ENCODE measurements around the gene RNF150.
"Not testable (repeated sequence)": the region's sequence is repeated elsewhere in the genome, so short reads cannot be mapped to it uniquely, and the experiment has no call there.

RNF150 gene

DNA sequence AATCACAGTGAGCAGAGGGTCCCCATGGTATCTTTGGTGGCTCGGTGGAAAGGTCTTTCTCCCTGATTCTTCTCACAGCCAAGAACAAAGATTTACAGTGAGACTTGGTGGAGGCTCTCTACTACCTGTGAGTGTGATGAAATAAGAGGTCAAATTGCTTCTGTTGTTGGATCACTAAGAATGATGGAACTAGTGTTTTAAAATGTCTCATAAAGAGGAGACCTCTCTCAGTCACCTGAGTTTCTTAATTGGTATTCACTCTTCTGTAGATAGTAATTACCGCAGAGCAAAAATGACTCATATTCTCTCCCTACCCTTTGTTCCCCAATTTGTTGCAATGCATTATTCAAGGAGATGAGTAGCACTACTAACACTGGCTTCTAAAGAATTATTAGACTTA, 276.2 kb downstream of the RNF150 start:
- no peak for DNase-seq

DNA sequence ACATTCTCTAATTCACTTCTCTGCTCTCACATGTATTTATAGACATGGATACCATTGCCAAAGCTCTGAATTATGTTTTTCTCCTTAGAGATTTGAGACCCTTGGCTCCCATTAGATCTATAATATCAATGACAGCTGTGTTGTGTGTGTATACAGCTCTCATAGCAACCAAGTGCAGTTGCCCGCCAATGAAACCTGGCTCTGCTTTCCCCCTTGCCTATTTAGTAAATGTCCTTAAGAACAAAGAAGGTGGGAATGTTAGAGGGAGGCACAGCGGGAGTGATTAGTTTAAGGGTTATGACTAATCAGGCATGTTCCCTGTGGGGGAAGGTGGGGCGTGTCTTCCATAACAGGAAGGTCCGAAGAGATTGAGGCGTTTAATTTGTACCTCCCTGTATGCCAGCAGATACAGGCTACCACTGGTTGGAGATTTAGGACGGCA, 276.6 kb downstream of the RNF150 start:
- no peak for DNase-seq

DNA sequence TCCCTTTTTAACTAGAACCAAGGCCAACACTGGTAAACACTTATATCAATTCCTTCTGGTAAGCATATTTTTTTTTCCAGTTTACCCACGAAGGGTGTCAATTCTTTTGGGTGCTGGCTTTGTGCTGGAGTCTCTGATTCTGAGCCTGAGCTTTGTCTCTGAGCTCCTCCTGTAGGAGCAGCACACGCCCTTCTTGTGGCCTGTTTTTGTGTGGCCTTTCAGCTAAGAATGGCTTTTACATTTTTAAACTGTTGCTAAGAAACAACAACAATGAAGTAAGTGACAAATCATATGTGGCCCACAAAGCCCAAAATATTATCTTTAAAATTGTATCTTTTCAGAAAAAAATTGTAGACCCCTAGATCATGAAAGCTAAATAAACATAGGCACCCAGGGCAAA, 279.1 kb downstream of the RNF150 start:
- no peak for DNase-seq

DNA sequence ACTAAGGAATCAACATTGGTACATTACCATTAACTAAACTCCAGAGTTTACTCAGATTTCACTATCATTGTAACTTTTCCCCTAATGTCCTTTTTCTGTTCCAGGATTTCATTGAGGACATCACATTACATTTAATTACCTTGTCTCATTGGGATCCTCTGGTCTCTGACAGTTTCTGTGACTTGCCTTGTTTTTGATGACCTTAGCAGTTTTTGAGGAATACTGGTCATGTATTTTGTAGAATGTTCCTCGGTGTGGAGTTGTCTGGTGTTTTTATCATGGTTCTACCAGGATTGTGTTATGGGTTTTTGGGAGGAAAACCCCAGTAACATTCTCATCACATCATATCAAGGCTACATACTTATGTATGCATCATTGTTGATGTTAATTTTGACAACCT, 281.5 kb downstream of the RNF150 start:
- no peak for DNase-seq

DNA sequence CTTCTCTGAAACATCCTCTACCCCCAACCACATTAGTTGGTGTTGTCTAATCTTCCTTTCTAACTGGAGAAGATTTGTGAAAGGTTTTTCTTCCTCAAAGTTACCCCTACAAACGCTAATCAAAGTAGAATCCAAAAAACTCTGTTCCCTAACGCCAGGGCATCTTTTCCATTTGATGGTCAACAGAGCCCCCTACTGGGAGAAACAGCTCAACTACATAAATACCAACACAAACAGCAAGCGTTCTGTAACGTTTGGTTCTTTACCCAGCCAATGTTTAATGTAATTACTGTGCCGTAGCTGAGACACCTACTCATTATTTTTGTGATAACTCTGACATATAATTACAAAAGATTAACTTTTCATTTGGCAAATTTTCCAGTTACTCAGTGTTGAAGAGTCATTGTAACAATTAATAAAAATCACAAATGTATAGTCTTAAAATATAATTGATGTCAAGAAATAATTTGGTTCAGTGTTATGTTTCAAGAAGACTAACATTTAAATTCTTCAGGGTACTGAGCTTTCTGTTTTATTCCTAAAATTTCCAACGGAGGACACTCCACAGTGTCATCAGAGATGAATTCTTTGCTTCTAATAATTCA, 282.1 kb downstream of the RNF150 start:
- DNase-seq = peak; percentile 1

DNA sequence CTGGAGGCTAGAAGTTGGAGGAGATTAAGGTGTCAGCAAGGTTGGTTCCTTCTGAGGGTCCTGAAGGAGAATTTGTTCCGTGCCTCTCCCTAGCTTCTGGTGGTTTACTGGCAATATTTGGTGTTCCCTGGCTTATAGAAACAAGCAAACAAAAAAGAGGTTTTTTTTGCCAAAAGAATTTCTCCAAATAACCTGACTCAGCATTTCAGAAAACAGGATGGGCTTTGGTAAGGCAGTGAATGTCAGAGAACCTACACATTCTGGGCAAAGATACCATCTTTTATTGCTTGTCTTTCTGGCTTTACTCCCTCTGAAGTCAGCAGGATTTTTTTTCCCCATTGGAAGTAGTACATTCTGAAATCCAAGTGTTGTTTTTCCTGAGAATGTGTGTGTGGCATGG, 283.7 kb downstream of the RNF150 start:
- no peak for DNase-seq

DNA sequence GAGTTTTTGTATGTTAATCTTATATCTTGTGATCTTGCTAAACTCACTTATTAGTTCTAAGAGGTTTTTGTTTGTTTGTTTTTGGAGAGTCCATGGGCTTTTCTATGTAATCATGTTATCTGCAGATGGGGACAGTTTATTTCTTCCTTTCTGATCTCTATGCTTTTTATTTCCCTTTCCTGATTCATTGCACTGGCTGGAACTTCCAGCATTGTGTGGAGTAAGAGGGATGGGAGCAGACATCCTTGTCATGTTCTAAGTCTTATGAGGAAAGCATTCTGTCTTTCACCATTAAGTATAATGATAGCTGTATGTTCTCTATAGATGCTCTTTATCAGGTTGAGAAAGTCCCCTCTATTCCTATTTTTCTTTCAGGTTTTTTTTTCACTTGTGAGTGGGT, 286.5 kb downstream of the RNF150 start:
- DNase-seq = no peak

DNA sequence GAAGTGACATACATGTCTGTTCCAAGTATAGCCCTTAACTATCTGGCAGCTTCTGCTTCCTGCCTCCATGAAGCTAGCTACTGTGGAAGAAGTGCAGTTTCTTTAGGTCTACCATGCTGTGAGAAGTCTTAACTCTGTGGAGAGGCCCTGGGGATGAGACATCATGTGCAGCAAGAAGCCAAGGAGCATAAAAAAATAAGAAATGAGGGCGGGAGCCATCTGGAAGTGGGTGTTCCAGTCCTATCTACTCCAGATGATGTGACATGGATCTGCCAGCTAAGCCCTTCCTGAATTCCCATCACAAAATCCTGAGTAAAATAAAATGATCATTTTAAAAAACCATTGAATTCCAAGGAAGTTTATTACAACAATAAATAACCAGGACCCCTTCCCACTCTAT, 289.2 kb downstream of the RNF150 start:
- no peak for DNase-seq

DNA sequence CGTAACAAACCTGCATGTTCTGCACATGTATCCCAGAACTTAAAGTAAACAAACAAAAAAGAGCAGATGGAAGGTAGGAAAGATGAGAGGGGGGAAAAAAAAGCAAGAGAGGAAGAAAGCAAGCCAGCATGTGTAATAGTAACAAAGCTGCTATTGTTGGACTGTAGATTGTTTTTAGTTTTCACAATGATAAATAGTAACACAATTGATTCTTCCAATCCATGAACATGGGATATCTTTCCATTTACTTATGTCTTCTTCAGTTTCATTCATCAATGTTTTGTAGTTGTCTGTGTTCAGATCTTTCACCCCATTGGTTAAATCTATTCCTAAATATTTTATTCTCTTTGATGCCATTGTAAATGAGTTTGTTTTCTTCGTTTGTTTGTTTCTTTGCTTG, 292.1 kb downstream of the RNF150 start:
- DNase-seq = no peak

DNA sequence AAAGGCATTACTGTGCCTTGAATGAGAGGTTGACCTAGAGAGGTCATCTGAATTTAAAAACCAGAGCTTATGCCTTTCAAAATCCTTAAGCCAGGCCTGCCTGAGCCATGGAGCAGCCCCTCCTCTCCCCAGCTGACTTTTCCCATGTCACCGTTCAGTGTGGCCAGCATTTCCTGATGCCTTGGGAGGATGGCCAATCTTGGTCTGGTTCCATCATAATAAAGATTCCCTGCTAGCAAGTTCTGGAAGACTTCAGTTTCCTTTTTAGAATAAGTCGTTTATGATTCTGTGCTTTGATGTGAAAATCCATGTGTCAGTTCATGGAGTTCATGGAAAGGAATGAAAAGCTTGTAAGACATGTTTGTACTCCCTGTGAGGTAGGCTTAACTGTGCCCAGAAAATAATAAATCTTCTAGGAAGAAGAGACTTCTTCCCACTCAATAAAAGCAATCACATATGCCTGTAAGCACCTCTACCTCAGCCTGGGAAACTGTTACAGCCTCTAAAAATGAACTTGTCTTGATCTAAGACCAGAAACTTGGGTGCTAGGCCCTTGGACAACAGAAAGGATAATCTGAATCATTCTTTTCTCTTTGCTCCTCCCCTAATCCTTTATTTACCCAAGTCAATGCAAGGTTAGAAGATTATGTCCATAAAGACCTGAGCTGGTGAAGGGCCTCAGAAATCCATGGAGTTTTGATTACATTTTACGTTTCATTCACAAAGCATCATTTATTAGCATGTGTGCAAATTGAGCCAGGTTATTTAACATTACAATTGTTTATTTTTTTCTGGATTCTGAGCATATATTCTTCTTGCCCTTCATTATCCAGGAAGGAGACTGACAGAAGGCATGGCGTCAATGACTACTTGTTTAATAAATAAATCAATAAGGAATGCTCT, 293.1 kb downstream of the RNF150 start:
- DNase-seq = no peak

DNA sequence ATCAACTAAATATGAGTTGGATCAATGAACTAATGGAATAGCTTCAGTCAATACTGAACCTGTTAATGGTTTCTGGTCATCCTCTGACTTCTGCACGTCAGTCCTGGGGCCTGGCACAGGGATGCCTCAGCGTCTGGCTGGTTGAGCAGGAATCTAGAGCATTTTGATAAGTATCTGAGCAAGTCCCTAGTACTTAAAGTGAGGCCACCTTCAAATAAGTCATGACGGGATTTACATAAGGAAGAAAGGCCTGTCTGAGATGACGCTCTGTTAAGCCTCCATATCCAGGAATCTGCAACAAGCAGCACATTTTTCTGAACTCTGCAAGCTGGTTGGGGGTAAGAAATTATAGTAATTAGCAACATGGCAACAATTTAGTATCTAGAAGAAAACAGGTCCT, 293.9 kb downstream of the RNF150 start:
- DNase-seq = no peak

DNA sequence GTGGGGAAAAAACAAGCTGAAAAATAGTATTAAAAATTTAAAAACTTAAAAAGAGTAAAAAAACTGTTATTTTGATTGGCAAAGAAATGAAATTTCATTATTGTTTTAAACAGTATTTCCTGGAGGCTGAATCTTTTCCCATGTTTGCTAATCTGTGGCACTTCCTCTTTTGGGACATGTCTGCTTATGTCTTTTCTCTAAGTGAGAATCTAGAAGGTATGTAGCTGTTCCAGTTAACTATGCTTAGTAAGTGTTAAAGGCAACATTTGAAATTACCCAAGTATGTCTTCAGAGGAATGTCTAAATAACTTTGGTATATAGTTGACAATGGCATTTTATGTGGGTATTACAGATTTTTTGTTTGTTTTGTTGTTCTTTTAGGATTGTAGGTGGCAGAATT, 295.5 kb downstream of the RNF150 start:
- DNase-seq = no peak

DNA sequence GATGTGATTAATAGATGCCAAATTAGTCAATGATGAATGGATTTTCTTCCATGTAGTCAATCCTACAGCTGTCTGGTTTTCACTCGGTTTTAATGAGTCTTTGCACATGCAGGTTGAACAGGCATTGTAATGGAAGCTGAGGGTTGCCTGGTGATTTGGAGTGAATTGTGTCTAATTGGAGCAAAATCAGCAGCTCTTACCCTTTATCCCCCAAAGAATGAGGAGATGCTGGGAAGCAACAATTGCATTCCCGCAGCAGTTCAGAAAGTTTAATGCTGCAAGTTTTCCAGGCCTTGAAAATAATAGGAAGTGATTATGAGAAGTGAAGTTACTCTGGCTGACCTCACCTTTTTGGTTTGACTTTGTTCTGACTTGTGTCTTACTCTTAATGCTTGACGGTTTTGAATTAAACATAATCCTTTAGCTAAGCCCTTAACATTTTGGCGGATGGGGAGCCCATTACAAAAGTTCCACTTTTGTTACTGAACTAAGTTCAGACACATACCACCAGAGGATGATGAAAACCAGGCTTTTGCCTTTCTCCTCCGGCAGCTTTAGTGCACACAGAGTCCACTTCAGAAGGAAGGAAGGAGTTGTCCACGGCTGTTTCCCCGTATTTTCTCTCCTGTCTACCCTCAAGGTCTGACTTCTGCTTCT, 298.3 kb downstream of the RNF150 start:
- DNase-seq = no peak

DNA sequence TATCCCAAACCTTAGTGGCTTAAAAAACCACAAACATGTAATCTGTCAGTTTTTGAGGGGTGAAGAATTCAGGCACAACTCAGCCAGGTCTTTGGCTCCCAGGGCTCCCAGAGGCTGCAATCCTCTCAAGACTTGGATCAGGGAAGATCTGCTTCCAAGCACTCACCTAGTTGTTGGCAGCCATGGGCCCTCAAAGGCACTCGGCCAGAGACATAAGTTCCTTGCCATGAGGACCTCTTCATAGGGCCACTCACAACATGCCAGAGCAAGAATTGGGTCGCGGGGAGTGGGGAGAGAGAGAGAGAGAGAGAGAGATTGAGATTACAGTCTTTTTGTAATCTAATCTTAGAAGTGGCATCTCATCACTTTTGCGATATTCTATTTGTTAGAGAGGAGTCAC, 300.0 kb downstream of the RNF150 start:
- DNase-seq = no peak

DNA sequence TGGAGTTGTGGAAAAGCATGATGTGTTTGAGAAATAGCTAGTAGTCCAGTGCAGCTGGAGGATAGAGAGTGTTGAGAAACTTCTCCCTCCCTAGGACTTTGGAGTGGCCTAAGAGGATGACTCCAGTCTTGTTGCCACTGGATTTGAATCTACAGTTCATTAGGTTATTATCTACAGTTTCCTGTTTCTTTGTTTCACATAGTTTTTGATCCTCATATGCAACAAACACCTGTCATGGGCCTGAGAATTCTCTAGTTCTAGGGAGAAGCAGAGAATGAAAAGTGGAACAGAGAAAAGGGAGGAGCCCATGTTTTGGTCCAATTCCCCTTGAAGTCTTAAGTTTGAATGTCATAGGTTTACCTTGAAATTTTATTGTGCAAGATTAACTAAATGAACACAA, 303.4 kb downstream of the RNF150 start:
- DNase-seq = no peak

DNA sequence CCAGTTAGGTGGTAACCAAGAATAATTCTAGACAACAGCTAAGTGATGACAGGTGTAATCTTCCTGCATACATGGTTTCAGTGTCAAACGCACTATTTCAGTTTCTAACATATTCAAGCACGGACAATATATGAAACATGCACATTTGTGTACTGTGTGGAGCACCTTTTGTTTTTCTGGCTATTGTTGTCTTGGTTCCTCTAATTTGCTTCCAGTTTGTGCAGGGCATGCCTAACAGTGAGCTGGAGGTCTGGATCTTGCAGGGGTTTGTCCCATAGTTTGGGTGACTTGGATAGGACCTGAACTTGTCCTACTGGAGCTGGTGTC, 306.6 kb downstream of the RNF150 start:
- no peak for DNase-seq

DNA sequence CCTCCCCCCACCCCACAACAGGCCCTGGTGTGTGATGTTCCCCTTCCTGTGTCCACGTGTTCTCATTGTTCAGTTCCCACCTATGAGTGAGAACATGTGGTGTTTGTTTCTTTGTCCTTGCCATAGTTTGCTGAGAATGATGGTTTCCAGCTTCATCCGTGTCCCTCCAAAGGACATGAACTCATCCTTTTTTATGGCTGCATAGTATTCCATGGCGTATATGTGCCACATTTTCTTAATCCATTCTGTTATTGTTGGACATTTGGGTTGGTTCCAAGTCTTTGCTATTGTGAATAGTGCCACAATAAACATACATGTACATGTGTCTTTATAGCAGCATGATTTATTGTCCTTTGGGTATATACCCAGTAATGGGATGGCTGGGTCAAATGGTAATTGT, 312.7 kb downstream of the RNF150 start:
- not testable (repeated sequence) for DNase-seq

DNA sequence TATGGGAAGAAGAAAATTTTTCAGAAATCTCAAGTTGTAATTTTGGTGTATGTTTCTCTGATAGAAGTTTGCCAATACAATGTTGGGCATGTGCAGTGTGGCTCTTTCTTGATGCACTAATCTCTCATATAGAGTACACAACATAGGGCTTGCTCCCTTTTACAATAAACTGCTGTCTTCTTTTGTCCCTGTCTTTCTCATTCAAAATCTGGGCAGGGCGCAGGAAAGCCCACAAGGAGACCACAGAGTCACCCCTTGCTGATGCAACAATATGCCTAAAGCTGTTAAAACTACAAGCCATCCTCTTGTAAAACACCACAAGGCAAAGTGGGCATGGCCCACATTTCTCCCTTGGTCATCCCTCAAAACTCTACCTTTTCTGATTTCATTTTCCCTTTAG, 313.7 kb downstream of the RNF150 start:
- DNase-seq = no peak

DNA sequence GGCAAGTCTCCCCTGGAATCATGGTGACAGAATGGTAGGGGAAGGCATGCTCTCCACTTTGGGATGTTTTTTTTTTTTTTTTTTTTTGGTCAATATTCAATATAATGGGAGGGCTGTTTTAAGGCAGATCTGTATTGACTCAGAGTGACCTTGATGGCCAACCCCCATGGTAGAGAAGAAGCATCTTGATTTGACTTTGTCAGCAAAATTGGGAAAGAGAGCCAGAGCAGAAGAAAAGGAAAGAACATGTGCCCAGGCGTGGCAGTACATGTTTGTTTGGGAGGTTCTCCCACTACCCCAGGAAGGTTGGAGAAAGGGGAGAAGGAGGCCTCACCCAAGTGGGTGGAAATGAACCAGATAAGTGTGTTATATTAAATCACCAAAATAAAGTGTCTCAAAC, 314.8 kb downstream of the RNF150 start:
- no peak for DNase-seq

DNA sequence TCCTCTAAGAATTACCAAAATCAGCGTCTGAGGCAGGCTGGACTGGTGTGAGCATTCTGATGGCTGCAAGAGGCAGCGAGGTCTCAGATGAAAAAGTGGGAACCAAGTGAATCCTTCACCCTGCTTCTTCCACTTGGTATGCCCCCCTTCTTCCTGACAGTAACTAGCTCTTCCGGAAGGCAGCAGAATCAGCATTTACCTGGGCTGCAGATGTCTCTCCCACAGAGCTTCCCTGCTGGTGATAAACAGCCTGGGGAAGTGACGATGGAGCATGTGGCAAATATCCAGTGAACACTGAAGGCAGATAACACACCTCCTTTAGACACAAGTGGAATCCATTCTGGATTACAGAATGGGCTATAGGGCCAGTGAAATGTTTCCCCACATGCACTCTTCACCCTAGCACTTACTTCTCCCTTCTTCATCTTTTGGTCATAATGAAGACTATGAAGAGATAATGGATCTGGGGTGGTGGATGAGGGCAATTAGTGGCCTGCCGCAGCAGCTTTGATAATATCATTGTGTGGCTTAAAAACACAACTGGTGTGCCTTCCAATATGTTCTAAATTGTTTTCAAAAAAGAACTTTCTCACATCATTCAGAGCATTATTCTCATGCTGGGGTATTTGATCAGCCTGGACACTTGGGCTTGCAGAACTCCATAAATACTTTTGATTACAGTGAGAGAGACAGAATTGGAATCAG, 316.3 kb downstream of the RNF150 start:
- no peak for DNase-seq

DNA sequence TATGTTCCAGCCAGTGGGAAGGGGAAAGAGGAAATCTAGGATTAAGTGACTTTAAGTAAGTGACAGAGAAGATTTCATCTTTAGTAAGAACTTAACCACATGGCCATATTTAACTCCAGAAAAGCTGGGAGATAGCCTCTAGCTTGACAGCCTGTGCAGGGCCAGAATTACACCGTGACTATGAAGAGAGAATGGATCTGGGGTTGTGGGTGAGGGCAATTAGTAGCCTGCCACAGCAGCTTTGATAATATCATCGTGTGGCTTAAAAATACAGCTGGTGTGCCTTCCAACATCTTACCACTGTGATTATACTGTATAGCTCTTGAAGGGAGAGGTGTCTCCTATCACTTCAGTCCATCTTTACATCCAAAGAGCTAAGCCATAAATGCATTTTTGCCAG, 319.5 kb downstream of the RNF150 start:
- DNase-seq = no peak

DNA sequence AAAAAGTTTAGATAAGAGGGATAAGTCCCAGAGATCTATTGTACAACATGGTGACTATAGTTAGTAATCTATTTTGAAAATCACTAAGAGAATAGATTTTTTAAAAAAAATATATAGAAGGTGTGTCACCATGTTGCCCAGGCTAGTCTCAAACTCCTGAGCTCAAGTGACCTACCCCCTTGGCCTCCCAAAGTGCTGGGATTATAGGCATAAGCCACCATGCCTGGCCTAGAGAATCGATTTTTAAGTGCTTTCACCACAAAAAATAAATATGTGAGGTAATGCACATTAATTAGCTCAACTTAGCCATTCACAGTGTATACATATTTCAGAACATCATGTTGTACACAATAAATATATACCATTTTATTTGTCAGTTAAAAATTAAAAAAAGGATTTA, 320.4 kb downstream of the RNF150 start:
- no peak for DNase-seq

DNA sequence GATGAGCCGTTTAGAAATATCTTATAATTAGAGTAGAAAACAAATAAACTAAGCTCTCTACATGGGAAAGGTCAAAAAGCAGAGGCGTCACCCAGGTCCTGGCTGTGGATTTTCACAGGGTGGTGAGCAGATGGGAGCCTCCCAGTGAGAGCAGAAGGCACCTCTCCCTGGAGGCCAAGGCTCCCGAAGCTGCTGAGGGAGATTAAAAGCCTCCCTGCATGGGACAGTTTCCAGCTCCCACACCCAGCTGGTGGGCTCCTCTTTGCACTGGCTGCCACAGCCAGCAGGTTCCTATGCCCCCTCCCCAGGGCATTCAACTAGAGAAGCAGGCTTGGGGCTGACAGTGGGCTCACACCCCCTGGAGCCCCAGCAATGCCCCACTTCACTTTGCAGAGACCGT, 321.8 kb downstream of the RNF150 start:
- DNase-seq = no peak
